ENCODE measurements around the gene PLA2G2F.
A peak's percentile ranks its signal among the peaks of the same experiment; 100 is the strongest.

PLA2G2F gene

DNA sequence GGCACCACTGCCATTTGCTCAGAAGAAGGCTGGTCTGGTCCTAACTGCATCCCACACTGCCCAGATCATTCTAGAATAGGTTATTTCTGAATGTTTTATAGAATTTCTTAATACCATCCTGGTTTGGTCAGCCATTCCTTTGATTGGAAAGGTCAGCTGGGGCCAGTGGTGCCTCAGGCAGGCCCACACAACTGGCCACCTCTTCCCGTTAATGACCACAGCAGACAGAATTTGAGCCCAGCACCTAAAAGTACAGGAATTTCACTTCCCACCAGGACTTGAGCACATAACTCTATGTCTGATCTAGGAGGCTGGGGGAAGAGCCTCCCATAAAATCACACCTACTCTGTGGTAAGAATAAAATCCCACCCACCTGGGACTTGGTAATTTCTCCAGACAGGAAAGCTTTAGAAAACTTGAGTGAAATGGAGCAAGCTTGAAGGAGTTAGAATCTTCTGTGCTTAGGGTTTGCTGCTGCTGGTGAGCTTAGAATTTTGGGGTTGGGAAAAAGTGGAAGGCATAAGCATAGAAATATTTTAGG is 53.8 kb downstream of the PLA2G2F start:
- DNase-seq = no peak

DNA sequence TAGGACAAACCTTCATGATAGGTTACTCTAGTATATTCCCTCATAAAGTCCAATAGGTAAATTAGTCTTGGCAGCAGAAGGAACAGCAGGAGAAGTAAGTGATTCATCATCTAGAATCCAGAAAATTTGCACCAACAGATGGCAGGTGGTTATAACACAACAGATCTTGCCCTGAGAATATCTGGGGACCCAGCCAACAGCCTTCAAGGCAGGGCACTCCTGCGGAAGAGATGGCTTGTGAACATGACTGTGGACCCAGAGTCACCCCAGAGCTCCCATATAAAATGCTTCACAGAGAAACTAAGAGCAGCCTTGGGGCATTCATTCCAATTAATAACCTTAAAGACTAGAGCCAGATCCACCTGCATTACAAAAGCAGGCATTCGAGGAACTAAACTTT is 55.1 kb downstream of the PLA2G2F start:
- DNase-seq = no peak

DNA sequence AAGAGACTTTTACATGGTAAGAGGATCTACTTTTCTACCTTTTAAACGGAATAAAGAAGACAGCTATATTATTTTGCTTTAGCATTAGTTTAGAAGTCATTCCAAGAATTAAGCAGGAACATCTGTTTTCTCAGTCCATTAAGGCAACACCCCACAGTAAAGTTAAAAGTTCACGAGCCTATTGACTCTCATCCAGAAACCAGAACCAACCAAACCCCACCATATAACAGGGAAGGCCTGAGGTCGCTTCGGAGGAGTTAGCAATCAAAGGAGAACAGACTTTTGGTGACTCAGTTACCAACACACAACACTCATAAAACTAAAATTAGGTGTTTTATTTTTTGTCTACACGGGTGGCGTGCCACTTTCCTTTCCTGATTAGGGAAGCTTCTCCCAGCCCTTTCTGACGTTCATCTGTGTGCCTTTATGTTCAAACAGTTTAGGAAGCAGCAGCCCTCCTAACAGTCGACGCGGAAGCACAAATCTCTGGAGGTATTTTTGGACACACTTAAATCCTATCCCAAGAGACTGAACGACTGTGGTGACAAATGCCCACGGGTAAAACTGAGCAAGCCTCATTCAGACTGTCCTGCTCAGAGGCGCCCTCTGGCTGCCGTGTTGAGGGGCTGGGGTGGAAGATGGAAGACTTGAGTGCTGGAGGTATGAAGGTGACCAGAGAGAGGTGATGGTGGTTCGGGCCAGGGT is 55.8 kb downstream of the PLA2G2F start:
- peak; percentile 82 for DNase-seq

DNA sequence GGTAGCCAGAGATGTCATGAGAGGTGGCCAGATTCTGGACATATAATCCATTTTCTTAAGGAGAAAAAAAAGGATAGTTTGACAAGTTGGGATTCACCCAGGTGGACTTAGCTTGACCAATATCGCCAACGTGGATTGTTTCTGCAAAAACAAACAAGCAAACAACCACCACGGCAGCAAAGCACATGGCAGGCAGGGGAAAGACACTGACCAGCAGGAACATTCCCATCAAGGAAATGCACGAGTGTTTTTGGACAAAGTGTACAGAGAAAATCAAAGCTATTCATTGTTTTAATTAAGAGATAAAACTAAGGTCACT is 56.3 kb downstream of the PLA2G2F start:
- DNase-seq = no peak

DNA sequence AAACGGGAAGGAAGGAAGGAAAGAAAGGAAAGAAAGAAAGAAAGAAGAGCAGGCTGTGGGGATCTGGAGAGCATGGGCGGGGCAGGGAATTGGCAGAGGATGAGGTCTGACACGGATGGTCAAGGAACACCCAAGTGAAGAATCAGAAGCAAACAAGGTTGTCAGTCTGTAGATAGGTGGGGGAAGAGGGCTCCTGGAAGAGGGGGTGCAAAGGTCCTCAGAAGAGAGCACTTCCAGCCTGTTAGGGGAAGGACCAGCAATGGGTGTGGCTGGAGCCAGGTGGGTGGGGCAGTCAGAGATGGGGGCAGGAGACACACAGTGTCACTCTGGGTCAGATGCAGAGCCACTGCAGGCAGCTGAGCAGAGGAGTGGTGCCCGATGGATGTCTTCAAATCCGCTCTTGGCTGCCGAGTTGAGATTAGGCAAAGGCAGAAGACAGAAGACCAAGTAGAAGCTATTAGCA is 58.2 kb downstream of the PLA2G2F start:
- no peak for DNase-seq

DNA sequence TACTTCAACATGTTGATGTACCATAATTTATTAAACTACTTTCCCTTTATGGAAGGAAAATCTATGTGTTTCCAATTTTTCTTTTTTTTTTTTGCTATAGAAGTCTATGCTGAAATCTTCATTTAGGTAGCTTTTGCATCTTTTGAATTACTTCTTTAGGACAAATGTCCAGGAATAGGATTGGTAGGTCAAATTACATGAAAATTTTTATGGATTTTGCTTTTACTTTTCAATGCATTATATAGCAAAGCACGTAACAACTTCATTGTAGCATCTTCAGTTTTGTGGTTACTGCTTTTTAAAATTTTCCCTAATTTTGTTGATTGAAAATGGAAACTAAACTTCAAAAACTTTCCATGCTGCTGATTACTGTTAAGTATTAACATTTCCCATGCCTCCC is 59.2 kb downstream of the PLA2G2F start:
- DNase-seq = no peak

DNA sequence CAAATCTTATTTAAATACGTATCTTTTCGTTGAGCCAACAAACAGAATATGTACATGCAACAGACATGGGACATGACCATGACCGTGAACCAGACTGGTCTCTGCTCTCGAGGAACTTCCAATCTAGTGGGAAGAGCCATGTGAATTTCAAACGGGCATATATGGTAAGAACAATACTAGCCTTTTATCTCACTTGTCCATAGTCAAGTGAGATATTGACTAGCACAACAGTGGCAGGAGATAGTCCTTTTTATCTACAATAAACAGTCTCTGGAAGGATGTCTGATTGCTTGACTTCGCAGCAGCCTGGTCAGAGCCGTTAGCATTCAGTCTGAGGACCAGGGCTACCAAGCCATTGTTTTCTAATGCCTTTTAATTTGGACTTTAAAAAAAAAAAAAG is 59.8 kb downstream of the PLA2G2F start:
- DNase-seq = no peak

DNA sequence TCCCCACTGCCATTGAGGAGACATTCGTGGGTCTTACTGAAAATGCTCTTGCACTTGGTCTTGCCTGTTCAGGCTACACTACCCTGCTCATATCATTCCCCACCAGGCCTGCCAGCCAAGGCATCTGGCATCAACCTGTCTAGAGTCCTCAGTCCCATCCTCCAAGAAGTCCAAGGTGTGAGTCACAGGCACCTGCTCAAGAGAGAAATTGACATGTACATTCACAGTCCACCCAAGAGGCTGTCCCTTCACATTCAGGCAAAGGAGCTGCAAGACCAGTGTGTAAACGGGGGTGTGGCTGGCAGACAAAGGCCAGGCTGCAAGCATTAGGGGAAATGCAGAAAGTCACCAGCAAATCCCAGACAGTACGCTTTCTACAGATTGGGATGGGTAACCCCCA is 60.3 kb downstream of the PLA2G2F start:
- DNase-seq = no peak

DNA sequence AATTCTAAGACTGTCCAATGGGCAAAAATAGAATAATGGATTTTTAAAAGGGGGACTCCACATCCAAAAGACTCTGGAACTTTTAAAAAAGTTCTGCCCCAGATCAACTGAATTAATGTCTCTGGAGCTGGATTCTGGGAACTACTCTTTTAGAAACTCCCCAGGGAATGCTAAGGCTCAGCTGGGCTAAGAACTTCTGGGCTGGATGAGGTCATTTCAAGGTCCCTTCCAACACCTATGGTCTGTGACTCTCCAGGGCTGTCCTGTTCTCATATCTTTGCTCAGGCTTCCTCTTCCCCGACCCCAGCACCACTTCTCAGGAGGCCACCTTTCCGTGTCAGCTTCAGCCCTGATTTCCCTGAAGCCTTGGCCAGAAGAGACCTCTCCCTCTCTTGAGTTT is 60.7 kb downstream of the PLA2G2F start:
- DNase-seq = no peak

Measured in CD4-positive, alpha-beta T cell treated with Interleukin-17A for 4 hours (primary cell).